ENCODE data around the gene BEGAIN.

GRCh38 chr14:100601914-100602313 lies 14.7 kb upstream of the BEGAIN start:
- TF ChIP-seq, protein P1, sequence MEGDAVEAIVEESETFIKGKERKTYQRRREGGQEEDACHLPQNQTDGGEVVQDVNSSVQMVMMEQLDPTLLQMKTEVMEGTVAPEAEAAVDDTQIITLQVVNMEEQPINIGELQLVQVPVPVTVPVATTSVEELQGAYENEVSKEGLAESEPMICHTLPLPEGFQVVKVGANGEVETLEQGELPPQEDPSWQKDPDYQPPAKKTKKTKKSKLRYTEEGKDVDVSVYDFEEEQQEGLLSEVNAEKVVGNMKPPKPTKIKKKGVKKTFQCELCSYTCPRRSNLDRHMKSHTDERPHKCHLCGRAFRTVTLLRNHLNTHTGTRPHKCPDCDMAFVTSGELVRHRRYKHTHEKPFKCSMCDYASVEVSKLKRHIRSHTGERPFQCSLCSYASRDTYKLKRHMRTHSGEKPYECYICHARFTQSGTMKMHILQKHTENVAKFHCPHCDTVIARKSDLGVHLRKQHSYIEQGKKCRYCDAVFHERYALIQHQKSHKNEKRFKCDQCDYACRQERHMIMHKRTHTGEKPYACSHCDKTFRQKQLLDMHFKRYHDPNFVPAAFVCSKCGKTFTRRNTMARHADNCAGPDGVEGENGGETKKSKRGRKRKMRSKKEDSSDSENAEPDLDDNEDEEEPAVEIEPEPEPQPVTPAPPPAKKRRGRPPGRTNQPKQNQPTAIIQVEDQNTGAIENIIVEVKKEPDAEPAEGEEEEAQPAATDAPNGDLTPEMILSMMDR (IDR thresholded peaks at IDR 0.05; ENCODE audit: borderline replicate concordance, extremely low read depth, low read length, poor library complexity, severe bottlenecking) = no peak
- TF ChIP-seq EZH2 (IDR thresholded peaks at IDR 0.05; ENCODE audit: borderline replicate concordance, low read depth, low read length, severe bottlenecking) = no peak

Measured in DND-41 (cell line).